ENCODE data around the gene TPST2. TPM values are rescaled to one million over a fixed set of nuclear protein-coding genes. Genes with fewer than 3 reads are reported as not detected.

The TPST2 gene
- total RNA-seq, 2 experiments from 2014 or later = 54.8 to 58.5 TPM

DNA sequence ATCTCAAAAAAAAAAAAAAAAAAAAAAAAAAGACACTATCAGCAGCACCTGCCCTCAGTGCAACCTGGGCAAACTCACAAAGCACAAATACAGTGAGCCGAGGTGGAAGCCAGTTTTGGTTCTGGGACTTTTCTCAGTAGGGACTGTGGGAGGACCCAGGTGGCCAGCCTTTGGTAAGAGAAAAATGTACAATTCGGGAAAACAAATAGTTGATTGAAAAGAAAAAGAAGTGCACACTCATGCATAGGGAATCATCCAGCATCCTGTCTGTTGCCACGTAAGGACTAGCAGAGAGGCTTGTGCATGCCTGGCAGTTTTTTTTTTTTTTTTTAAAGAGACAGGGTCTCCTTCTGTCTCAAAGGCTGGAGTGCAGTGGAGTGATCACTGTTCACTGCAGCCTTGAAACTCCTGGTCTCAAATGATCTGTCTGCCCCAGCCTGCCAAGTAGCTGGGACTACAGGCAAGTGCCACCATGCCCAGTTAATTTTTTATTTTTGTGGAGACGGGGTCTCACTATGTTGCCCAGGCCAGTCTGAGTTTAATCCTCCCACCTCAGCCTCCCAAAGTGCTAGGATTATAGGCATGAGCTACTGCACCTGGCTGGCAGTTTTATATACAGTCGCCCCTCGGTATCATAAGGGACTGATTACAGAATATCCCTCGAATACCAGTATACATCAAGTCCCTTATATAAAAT, 36.7 kb downstream of the TPST2 start:
- Mint-ChIP-seq H3K9me3 (no peaks in the 10 kb centered on the region), H3K27ac (no peak overlapping the region), H3K27me3 (no peaks in the 10 kb centered on the region), H3K36me3 (peaks cover 14% of the 10 kb centered on the region), H3K4me3 (no peak overlapping the region), H3K4me1 (peaks cover 23% of the 10 kb centered on the region)
- ATAC-seq (ENCODE audit: low read depth) (no peak), DNase-seq (no peak)
- POLR2A ChIA-PET = interaction anchor here (1.1 kb wide), 1 partner anchor 69 kb away, joined by 7 read pairs; the partner anchor contains the start of genes HPS4 and SRRD

DNA sequence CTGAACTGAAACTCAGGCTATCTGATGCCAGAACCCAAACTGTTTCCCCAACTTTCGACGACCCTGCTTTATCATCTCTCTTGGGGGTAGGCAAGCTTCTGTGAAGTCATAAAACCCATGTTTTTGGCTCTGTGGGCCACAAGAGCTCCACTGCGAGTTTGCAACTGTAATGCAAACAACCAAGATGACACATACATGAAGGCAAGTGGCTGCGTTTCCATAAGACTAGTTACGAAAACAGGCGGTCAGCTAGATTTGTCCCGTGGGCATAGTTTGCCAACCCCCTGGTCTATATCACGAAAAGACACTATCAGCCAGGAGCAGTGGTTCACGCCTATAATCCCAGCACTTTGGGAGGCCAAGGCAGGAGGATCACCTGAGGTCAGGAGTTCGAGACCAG, 37.5 kb downstream of the TPST2 start:
- POLR2A ChIA-PET = no interaction called here
- no peak overlapping the region for H3K27ac Mint-ChIP-seq
- peaks cover 27% of the 10 kb centered on the region for H3K4me1 Mint-ChIP-seq
- DNase-seq (no peak), ATAC-seq (ENCODE audit: low read depth) (no peak)
- no peak overlapping the region for H3K4me3 Mint-ChIP-seq
- peaks cover 19% of the 10 kb centered on the region for H3K36me3 Mint-ChIP-seq
- H3K27me3 Mint-ChIP-seq = no peaks in the 10 kb centered on the region
- H3K9me3 Mint-ChIP-seq = no peaks in the 10 kb centered on the region

GRCh38 chr22:26551568-26551967, 38.4 kb downstream of the TPST2 start:
- H3K4me3 Mint-ChIP-seq = no peak overlapping the region
- H3K36me3 Mint-ChIP-seq = peaks cover 20% of the 10 kb centered on the region
- no peak for ATAC-seq (ENCODE audit: low read depth)
- POLR2A ChIA-PET = no interaction called here
- no peaks in the 10 kb centered on the region for H3K9me3 Mint-ChIP-seq
- DNase-seq = no peak
- H3K27ac Mint-ChIP-seq = no peak overlapping the region
- H3K27me3 Mint-ChIP-seq = no peaks in the 10 kb centered on the region
- peaks cover 33% of the 10 kb centered on the region for H3K4me1 Mint-ChIP-seq

DNA sequence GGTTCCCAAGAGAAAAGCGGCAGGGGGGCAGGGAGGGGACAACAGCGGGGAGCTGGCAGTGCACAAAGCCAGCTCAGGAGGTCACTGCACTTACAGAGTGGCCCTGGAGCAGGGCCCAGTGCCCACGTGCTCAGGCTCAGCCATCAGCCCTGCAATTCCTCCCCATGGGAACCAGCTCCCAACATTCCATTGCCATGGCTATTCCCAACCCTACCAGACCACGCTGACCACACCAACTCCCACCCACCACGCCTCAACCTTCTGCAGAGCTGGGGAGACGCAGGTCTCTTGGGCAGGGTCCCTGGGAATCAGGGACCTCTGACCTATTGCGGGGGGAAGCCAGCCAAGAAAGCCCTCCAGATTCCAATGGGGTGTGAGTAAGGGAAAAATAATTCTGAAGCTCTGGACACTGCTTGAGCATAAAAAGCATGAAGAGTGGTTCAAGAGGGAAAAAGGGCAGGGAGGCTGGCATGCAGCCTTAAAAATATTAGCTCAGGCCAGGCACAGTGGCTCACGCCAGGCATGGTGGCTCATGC, 39.4 kb downstream of the TPST2 start:
- Mint-ChIP-seq H3K4me1 (peaks cover 37% of the 10 kb centered on the region), H3K4me3 (no peak overlapping the region), H3K27me3 (no peaks in the 10 kb centered on the region), H3K27ac (no peak overlapping the region), H3K36me3 (peaks cover 21% of the 10 kb centered on the region), H3K9me3 (no peaks in the 10 kb centered on the region)
- POLR2A ChIA-PET = no interaction called here
- DNase-seq (no peak), ATAC-seq (ENCODE audit: low read depth) (no peak)

GRCh38 chr22:26549902-26550497, 39.9 kb downstream of the TPST2 start:
- DNase-seq (no peak), ATAC-seq (ENCODE audit: low read depth) (no peak)
- H3K4me3 Mint-ChIP-seq = no peak overlapping the region
- H3K4me1 Mint-ChIP-seq = peaks cover 43% of the 10 kb centered on the region
- no peaks in the 10 kb centered on the region for H3K27me3 Mint-ChIP-seq
- H3K36me3 Mint-ChIP-seq = peaks cover 22% of the 10 kb centered on the region
- no peak overlapping the region for H3K27ac Mint-ChIP-seq
- H3K9me3 Mint-ChIP-seq = no peaks in the 10 kb centered on the region
- POLR2A ChIA-PET = interaction anchor here (0.6 kb wide), 1 partner anchor 60 kb away, joined by 4 read pairs; no protein-coding TSS in a partner anchor

DNA sequence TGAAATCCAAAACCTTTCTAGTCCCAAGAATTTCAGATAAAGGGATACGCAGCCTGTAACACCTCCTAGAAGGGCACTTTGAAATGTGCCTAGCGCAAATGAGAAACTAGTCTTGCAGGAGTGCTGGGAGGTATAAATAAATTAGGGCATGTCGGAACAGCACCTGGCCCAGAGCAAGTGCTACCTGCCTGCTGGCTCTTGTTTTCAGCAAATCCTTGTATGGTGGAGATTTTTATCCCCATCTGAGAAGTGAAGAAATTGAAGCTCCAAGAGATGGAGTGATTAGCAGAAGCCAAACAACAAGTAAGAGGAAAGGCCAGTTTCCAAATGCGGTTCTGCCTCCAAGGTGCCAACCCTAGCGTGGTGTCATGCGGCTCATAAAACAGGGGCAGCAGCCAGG, 40.9 kb downstream of the TPST2 start:
- Mint-ChIP-seq H3K4me3 (no peak overlapping the region), H3K4me1 (peaks cover 46% of the 10 kb centered on the region), H3K9me3 (no peaks in the 10 kb centered on the region), H3K27ac (no peak overlapping the region), H3K27me3 (no peaks in the 10 kb centered on the region), H3K36me3 (peaks cover 23% of the 10 kb centered on the region)
- no peak for DNase-seq
- POLR2A ChIA-PET = no interaction called here
- ATAC-seq (ENCODE audit: low read depth) = no peak

GRCh38 chr22:26548303-26548702, 41.6 kb downstream of the TPST2 start:
- DNase-seq (no peak), ATAC-seq (ENCODE audit: low read depth) (no peak)
- H3K9me3 Mint-ChIP-seq = no peaks in the 10 kb centered on the region
- H3K27ac Mint-ChIP-seq = no peak overlapping the region
- H3K27me3 Mint-ChIP-seq = no peaks in the 10 kb centered on the region
- H3K36me3 Mint-ChIP-seq = peaks cover 21% of the 10 kb centered on the region
- H3K4me1 Mint-ChIP-seq = peaks cover 46% of the 10 kb centered on the region
- no peak overlapping the region for H3K4me3 Mint-ChIP-seq
- POLR2A ChIA-PET = no interaction called here

DNA sequence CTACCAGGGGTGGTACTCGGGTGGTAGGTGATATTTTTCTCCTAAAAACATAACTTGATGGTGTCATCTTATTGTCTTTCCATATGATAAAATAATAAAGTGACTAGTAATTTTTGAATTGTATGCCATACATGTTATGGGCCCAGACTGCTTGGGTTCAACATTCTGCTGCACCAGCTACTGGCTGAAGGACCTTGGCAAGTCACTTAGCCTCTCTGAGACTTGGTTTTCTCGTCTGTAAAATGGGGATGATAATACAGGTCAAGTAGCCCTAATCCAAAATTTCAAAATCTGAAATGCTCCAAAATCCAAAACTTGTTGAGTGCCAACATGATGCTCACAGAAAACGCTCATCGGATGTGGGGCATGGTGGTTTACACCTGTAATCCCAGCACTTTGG, 42.1 kb downstream of the TPST2 start:
- DNase-seq (no peak), ATAC-seq (ENCODE audit: low read depth) (no peak)
- Mint-ChIP-seq H3K27ac (peak overlapping the region; percentile 84), H3K9me3 (no peaks in the 10 kb centered on the region), H3K36me3 (peaks cover 21% of the 10 kb centered on the region), H3K4me3 (peak overlapping the region; percentile 53), H3K27me3 (no peaks in the 10 kb centered on the region), H3K4me1 (peaks cover 46% of the 10 kb centered on the region)
- POLR2A ChIA-PET = interaction anchor here (0.8 to 1.7 kb wide), 5 partner anchors 32 to 123 kb away, joined by 3 to 6 read pairs (median 4); no protein-coding TSS in a partner anchor

DNA sequence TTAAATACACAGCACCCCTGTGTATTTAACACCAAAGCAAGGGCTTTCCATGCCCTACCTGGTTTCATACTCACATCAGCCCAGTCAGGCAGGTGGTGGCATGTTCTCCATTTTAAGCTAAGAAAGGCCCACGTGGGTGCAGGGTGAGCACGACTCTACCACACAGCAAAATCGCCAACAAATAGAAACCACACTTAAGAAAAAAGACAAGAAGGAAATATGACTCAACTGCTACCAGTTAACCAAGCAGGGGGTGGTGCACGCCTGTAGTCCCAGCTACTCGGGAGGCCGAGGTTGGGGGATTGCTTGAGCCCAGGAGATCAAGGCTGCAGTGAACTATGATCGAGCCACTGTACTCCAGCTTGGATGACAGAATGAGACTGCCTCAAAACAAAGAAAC, 42.5 kb downstream of the TPST2 start:
- H3K9me3 Mint-ChIP-seq = no peaks in the 10 kb centered on the region
- H3K36me3 Mint-ChIP-seq = peaks cover 21% of the 10 kb centered on the region
- POLR2A ChIA-PET = interaction anchor here (0.8 to 1.7 kb wide), 7 partner anchors 30 to 123 kb away, joined by 3 to 6 read pairs (median 4); no protein-coding TSS in a partner anchor
- H3K27me3 Mint-ChIP-seq = no peaks in the 10 kb centered on the region
- H3K27ac Mint-ChIP-seq = peak overlapping the region; percentile 84
- DNase-seq = peak; percentile 37
- H3K4me1 Mint-ChIP-seq = peaks cover 50% of the 10 kb centered on the region
- peak; percentile 76 for ATAC-seq (ENCODE audit: low read depth)
- peak overlapping the region; percentile 53 for H3K4me3 Mint-ChIP-seq

DNA sequence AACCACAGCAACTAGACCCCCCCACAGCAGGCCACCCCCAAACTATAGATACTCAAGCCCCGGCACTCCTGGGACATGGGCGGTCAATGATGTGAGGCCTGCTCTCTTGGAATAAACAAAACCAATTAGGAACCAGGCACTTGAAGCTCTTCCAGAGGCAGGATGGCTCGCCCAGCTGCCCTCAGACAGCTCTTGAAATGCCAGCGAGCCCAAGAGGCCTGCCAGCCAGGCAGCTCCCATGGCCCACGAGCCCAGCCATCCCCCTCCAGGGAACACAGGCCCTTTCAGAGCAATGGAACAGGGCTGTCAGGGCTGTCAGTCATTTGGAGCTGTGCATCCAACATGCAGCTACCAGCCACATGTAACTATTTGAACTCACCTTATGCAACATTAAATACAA, 43.6 kb downstream of the TPST2 start:
- H3K27ac Mint-ChIP-seq = peak overlapping the region; percentile 84
- POLR2A ChIA-PET = interaction anchor here (0.6 to 1.7 kb wide), 5 partner anchors 29 to 96 kb away, joined by 3 to 6 read pairs (median 4); no protein-coding TSS in a partner anchor
- H3K9me3 Mint-ChIP-seq = no peaks in the 10 kb centered on the region
- H3K4me3 Mint-ChIP-seq = peak overlapping the region; percentile 53
- ATAC-seq (ENCODE audit: low read depth) (no peak), DNase-seq (no peak)
- peaks cover 21% of the 10 kb centered on the region for H3K36me3 Mint-ChIP-seq
- no peaks in the 10 kb centered on the region for H3K27me3 Mint-ChIP-seq
- peaks cover 52% of the 10 kb centered on the region for H3K4me1 Mint-ChIP-seq

GRCh38 chr22:26545827-26546226, 44.1 kb downstream of the TPST2 start:
- Mint-ChIP-seq H3K36me3 (peaks cover 21% of the 10 kb centered on the region), H3K27me3 (no peaks in the 10 kb centered on the region), H3K9me3 (no peaks in the 10 kb centered on the region), H3K4me3 (no peak overlapping the region), H3K27ac (peak overlapping the region; percentile 31), H3K4me1 (peaks cover 51% of the 10 kb centered on the region)
- no peak for ATAC-seq (ENCODE audit: low read depth)
- POLR2A ChIA-PET = interaction anchor here (0.7 to 1.6 kb wide), 2 partner anchors 28 to 86 kb away, joined by 3 to 4 read pairs; no protein-coding TSS in a partner anchor
- no peak for DNase-seq

DNA sequence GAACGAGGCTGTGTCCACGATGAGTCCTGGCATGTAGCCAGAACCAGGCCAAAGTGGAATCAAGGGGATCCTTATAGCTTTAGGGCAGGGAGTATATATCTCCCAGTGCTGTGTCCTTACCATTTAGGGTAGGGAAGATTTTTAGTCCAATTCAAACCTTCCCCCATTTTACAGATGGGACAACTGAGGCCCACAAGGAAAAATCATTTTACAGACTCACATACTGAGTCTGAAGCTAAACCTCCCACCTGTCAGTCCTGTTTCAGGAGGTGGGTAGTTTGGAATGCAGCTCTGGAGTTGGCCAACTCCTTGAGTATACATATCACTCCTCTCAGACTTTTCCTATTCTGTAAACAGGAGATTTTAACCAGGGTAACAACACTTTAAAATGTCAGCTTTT, 44.5 kb downstream of the TPST2 start:
- H3K27me3 Mint-ChIP-seq = no peaks in the 10 kb centered on the region
- peaks cover 23% of the 10 kb centered on the region for H3K36me3 Mint-ChIP-seq
- POLR2A ChIA-PET = interaction anchor here (0.7 kb wide), 1 partner anchor 87 kb away, joined by 4 read pairs; no protein-coding TSS in a partner anchor
- DNase-seq = no peak
- peak overlapping the region; percentile 46 for H3K27ac Mint-ChIP-seq
- no peak for ATAC-seq (ENCODE audit: low read depth)
- H3K4me1 Mint-ChIP-seq = peaks cover 51% of the 10 kb centered on the region
- no peak overlapping the region for H3K4me3 Mint-ChIP-seq
- no peaks in the 10 kb centered on the region for H3K9me3 Mint-ChIP-seq

DNA sequence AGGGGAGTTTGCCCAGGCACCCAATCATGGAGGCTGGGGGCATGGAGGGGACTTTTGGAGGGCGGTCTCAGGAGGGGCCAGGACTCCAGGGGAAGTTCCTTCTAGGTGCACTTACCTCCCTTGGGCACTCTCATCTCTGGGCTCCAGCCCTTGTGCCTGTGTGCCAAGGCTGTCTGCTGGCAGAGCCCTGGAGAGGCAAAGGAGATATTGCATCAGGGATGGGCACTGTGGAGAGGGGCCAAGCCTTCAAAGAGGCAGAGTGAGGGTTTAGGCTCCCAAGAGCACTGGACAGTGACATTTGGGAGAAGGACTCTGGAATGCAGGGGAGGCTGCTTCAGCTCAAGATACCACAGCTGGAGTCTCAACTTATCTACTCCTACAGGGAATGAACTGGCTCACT, 45.4 kb downstream of the TPST2 start:
- H3K27ac Mint-ChIP-seq = peak overlapping the region; percentile 87
- DNase-seq = no peak
- H3K36me3 Mint-ChIP-seq = peaks cover 26% of the 10 kb centered on the region
- H3K27me3 Mint-ChIP-seq = no peaks in the 10 kb centered on the region
- peaks cover 50% of the 10 kb centered on the region for H3K4me1 Mint-ChIP-seq
- POLR2A ChIA-PET = interaction anchor here (1.3 kb wide), 1 partner anchor 10 kb away, joined by 3 read pairs; no protein-coding TSS in a partner anchor
- H3K9me3 Mint-ChIP-seq = no peaks in the 10 kb centered on the region
- no peak for ATAC-seq (ENCODE audit: low read depth)
- no peak overlapping the region for H3K4me3 Mint-ChIP-seq

Measured in activated naive CD8-positive, alpha-beta T cell treated with anti-CD3 and anti-CD28 coated beads, Interleukin-2, amount 10 ng/mL, durations not matched to agents 7 days and 5 days (primary cell).